SK-N-SH (cell line): ENCODE data around the gene XPR1. TPM values are rescaled to one million over a fixed set of nuclear protein-coding genes. Genes with fewer than 3 reads are reported as not detected.
A peak's percentile ranks its signal among the peaks of the same experiment; 100 is the strongest.

Source experiments
- CTCF ChIA-PET: fragments of 300-600, 350-600 bp; formaldehyde crosslinking; extraction: SDS; loops from one replicate; lab custom pipeline; 2021; lab: Yijun Ruan, JAX
- POLR2A ChIA-PET: fragments of 350-600 bp; sonication (Branson Sonifier 250); formaldehyde crosslinking; extraction: SDS; loops from one replicate; lab custom pipeline; 2020; ENCODE audit warnings: antibody characterized with exemption, inconsistent platforms; lab: Yijun Ruan, JAX
- DNase-seq: peaks from one replicate; pipeline ENCODE4 v3.0.0; 2012
- H2AFZ ChIP-seq: fragments of 200-600 bp; sonication (generic); 2 replicates; pipeline ENCODE4 v1.8.1; 2016; ENCODE audit warnings: antibody characterized with exemption, mild to moderate bottlenecking, low read depth
- H3F3A ChIP-seq: fragments of 200-600 bp; sonication (generic); replicated peaks from 2 replicates; pipeline ENCODE3; 2016; ENCODE audit warnings: antibody characterized with exemption, mild to moderate bottlenecking; ENCODE audit not compliant: insufficient read depth
- H3K27ac ChIP-seq, 2 experiments: fragments of 200-500 bp in 1 of 2; fragments of 200-600 bp in 1 of 2; sonication (Bioruptor generic) in 1 of 2; sonication (generic), shearing (Covaris generic) in 1 of 2; 2 replicates each; pipeline versions ENCODE4 v1.5.1 to v1.6.1; 2014 to 2016; ENCODE audit warnings: low read depth in 2 of 2, inconsistent platforms in 1 of 2, low read length in 1 of 2, mild to moderate bottlenecking in 1 of 2, mixed read lengths in 1 of 2
- H3K27me3 ChIP-seq: fragments of 200-600 bp; sonication (generic), shearing (Covaris generic); 2 replicates; pipeline ENCODE4 v1.6.1; 2016; ENCODE audit warnings: mixed run types; ENCODE audit not compliant: insufficient read depth
- H3K36me3 ChIP-seq, 2 experiments: fragments of 200-500 bp in 1 of 2; fragments of 200-600 bp in 1 of 2; sonication (Bioruptor generic) in 1 of 2; sonication (generic) in 1 of 2; replicated peaks in 1 of 2; 2 replicates each; pipeline versions ENCODE3 to v1.5.1; 2014 to 2016; ENCODE audit warnings: low read length in 1 of 2, mild to moderate bottlenecking in 1 of 2; ENCODE audit not compliant: insufficient read depth in 2 of 2, control insufficient read depth in 1 of 2
- H3K4me1 ChIP-seq, 2 experiments: fragments of 200-500 bp in 1 of 2; fragments of 200-600 bp in 1 of 2; sonication (Bioruptor generic) in 1 of 2; sonication (generic), shearing (Covaris generic) in 1 of 2; 2 replicates each; pipeline versions ENCODE4 v1.5.1 to v1.6.1; 2014 to 2016; ENCODE audit warnings: low read depth in 1 of 2, low read length in 1 of 2, mixed run types in 1 of 2; ENCODE audit not compliant: insufficient read depth in 2 of 2, control insufficient read depth in 1 of 2
- H3K4me2 ChIP-seq: fragments of 200-600 bp; sonication (generic), shearing (Covaris generic); 2 replicates; pipeline ENCODE4 v1.6.1; 2017; ENCODE audit warnings: mixed run types
- H3K4me3 ChIP-seq, 2 experiments: fragments of 200-500 bp in 1 of 2; fragments of 200-600 bp in 1 of 2; sonication (Bioruptor generic) in 1 of 2; sonication (generic), shearing (Covaris generic) in 1 of 2; 2 replicates each; pipeline versions ENCODE4 v1.5.1 to v1.8.1; 2014 to 2016; ENCODE audit warnings: low read depth in 2 of 2, inconsistent platforms in 1 of 2, low read length in 1 of 2, mild to moderate bottlenecking in 1 of 2, mixed read lengths in 1 of 2, moderate library complexity in 1 of 2
- H3K79me2 ChIP-seq: fragments of 200-600 bp; sonication (generic); 2 replicates; pipeline ENCODE4 v1.8.1; 2017; ENCODE audit warnings: mild to moderate bottlenecking; ENCODE audit not compliant: insufficient read depth
- H3K9ac ChIP-seq: fragments of 200-600 bp; sonication (generic); 2 replicates; pipeline ENCODE4 v1.6.1; 2017; ENCODE audit warnings: mixed run types
- H3K9me2 ChIP-seq: fragments of 200-600 bp; sonication (generic); 2 replicates; pipeline ENCODE4 v1.6.1; 2017; ENCODE audit warnings: mixed run types
- H3K9me3 ChIP-seq: fragments of 200-600 bp; sonication (generic); 2 replicates; pipeline ENCODE4 v1.6.1; 2017; ENCODE audit warnings: mixed run types, mild to moderate bottlenecking, moderate library complexity
- H4K20me1 ChIP-seq: fragments of 200-600 bp; sonication (generic); 2 replicates; pipeline ENCODE4 v1.6.1; 2017; ENCODE audit warnings: mild to moderate bottlenecking, mixed run types; ENCODE audit not compliant: insufficient read depth
- CHD2 ChIP-seq: fragments of 150-350 bp; IDR thresholded peaks from 2 replicates; pipeline ENCODE4 v1.6.1; 2018; ENCODE audit warnings: low read length; ENCODE audit not compliant: partially characterized antibody
- EP300 ChIP-seq, 2 experiments: IDR thresholded peaks; 2 replicates each; pipeline versions ENCODE4 v1.4.0 to v1.6.1; 2012; ENCODE audit warnings: borderline replicate concordance in 1 of 2, low read depth in 1 of 2, low read length in 1 of 2
- EZH2phosphoT487 ChIP-seq: fragments of 200-600 bp; sonication (generic); IDR thresholded peaks from 2 replicates; pipeline ENCODE4 v1.6.1; 2017; ENCODE audit warnings: low read depth, mixed run types, mild to moderate bottlenecking, antibody characterized with exemption, moderate library complexity, borderline replicate concordance
- FOSL2 ChIP-seq: IDR thresholded peaks from 2 replicates; pipeline ENCODE4 v1.4.0; 2012; ENCODE audit warnings: low read depth, mild to moderate bottlenecking, moderate library complexity, borderline replicate concordance
- FOXM1 ChIP-seq: IDR thresholded peaks from 2 replicates; pipeline ENCODE4 v1.4.0; 2012; ENCODE audit warnings: low read depth, mild to moderate bottlenecking
- NFIC ChIP-seq: IDR thresholded peaks from 2 replicates; pipeline ENCODE4 v1.4.0; 2012; ENCODE audit warnings: borderline replicate concordance
- NRF1 ChIP-seq: IDR thresholded peaks from 2 replicates; pipeline ENCODE4 v1.6.1; 2012; ENCODE audit warnings: low read depth, mild to moderate bottlenecking, low read length
- RAD21 ChIP-seq: IDR thresholded peaks from 2 replicates; pipeline ENCODE4 v1.6.1; 2012; ENCODE audit warnings: mild to moderate bottlenecking, low read length
- RCOR1 ChIP-seq: fragments of 150-350 bp; IDR thresholded peaks from 2 replicates; pipeline ENCODE4 v1.6.1; 2017; ENCODE audit warnings: antibody characterized with exemption, low read length
- REST ChIP-seq: IDR thresholded peaks from 2 replicates; pipeline ENCODE4 v1.6.1; 2012; ENCODE audit warnings: mild to moderate bottlenecking, low read depth, low read length, moderate library complexity
- SIN3A ChIP-seq: IDR thresholded peaks from 2 replicates; pipeline ENCODE4 v1.6.1; 2012; ENCODE audit warnings: low read depth, mild to moderate bottlenecking, low read length, moderate library complexity, borderline replicate concordance
- TAF1 ChIP-seq: IDR thresholded peaks from 2 replicates; pipeline ENCODE4 v1.6.1; 2012; ENCODE audit warnings: low read depth, mild to moderate bottlenecking, low read length, moderate library complexity, borderline replicate concordance
- TCF12 ChIP-seq: IDR thresholded peaks from 2 replicates; pipeline ENCODE4 v1.4.0; 2012
- TEAD4 ChIP-seq: IDR thresholded peaks from 2 replicates; pipeline ENCODE4 v1.4.0; 2012; ENCODE audit warnings: mild to moderate bottlenecking, borderline replicate concordance; ENCODE audit not compliant: insufficient read depth
- YY1 ChIP-seq: IDR thresholded peaks from 2 replicates; pipeline ENCODE4 v1.4.0; 2012; ENCODE audit warnings: low read depth, mild to moderate bottlenecking
- WGBS: methylation state at CpG from one replicate; pipeline ENCODE4 v1.1.6; 2017; ENCODE audit warnings: low lambda C conversion rate; 5-methylcytosine and 5-hydroxymethylcytosine counted together
- polyA plus RNA-seq, 3 experiments: library from polyadenylated mRNA; depleted of rRNA; stranded (reverse); fragments of >200 nt; gene quantifications; 2 replicates each; pipeline ENCODE4 v1.2.3, GENCODE V29; 2012
- TF ChIP-seq, protein P1 (sequence below): fragments of 200-600 bp; sonication (generic); IDR thresholded peaks from 2 replicates; pipeline ENCODE4 v1.6.1; 2017; ENCODE audit warnings: antibody characterized with exemption, mild to moderate bottlenecking, moderate library complexity
- TF ChIP-seq, protein P2 (sequence below): IDR thresholded peaks from 2 replicates; pipeline ENCODE4 v1.4.0; 2012; ENCODE audit warnings: low read depth, borderline replicate concordance

Gene XPR1
- polyA plus RNA-seq, 1 of the 3 experiments (the other 2 are of a cell fraction) = 7.9 TPM

GRCh38 chr1:180907313-180908055 is 275.7 kb downstream of the XPR1 start:
- peak; percentile 7 for DNase-seq
- H4K20me1 ChIP-seq = no peaks in the 10 kb centered on the region
- no peaks in the 10 kb centered on the region for H3K79me2 ChIP-seq
- H3K27me3 ChIP-seq = no peaks in the 10 kb centered on the region
- H3K36me3 ChIP-seq = no peaks in the 10 kb centered on the region
- H2AFZ ChIP-seq = no peak overlapping the region
- ChIA-PET POLR2A (no interaction called here), CTCF (interaction anchor here (1.8 to 1.9 kb wide), 2 partner anchors 26 to 235 kb away, joined by 4 to 6 read pairs; no protein-coding TSS in a partner anchor)
- no peak overlapping the region for H3K4me3 ChIP-seq
- H3K4me2 ChIP-seq = no peak overlapping the region
- TF ChIP-seq YY1 (no peak), EP300 (IDR thresholded peaks at IDR 0.05; ENCODE audit: borderline replicate concordance in 1 of 2, low read depth in 1 of 2, low read length in 1 of 2) (no peak), SIN3A (no peak), FOXM1 (no peak), RAD21 (no peak), NFIC (no peak), CHD2 (no peak), TCF12 (no peak)
- TF ChIP-seq, protein P1, sequence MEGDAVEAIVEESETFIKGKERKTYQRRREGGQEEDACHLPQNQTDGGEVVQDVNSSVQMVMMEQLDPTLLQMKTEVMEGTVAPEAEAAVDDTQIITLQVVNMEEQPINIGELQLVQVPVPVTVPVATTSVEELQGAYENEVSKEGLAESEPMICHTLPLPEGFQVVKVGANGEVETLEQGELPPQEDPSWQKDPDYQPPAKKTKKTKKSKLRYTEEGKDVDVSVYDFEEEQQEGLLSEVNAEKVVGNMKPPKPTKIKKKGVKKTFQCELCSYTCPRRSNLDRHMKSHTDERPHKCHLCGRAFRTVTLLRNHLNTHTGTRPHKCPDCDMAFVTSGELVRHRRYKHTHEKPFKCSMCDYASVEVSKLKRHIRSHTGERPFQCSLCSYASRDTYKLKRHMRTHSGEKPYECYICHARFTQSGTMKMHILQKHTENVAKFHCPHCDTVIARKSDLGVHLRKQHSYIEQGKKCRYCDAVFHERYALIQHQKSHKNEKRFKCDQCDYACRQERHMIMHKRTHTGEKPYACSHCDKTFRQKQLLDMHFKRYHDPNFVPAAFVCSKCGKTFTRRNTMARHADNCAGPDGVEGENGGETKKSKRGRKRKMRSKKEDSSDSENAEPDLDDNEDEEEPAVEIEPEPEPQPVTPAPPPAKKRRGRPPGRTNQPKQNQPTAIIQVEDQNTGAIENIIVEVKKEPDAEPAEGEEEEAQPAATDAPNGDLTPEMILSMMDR = no peak
- TF ChIP-seq, protein P2, sequence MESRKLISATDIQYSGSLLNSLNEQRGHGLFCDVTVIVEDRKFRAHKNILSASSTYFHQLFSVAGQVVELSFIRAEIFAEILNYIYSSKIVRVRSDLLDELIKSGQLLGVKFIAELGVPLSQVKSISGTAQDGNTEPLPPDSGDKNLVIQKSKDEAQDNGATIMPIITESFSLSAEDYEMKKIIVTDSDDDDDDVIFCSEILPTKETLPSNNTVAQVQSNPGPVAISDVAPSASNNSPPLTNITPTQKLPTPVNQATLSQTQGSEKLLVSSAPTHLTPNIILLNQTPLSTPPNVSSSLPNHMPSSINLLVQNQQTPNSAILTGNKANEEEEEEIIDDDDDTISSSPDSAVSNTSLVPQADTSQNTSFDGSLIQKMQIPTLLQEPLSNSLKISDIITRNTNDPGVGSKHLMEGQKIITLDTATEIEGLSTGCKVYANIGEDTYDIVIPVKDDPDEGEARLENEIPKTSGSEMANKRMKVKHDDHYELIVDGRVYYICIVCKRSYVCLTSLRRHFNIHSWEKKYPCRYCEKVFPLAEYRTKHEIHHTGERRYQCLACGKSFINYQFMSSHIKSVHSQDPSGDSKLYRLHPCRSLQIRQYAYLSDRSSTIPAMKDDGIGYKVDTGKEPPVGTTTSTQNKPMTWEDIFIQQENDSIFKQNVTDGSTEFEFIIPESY = no peak
- H3K27ac ChIP-seq = no peak overlapping the region
- H3K9me3 ChIP-seq = no peaks in the 10 kb centered on the region
- no peaks in the 10 kb centered on the region for H3K4me1 ChIP-seq
- no peaks in the 10 kb centered on the region for H3K9me2 ChIP-seq
- H3F3A ChIP-seq = no peaks in the 10 kb centered on the region
- 86% methylated on average over 10 of the region's 10 CpGs for WGBS
- H3K9ac ChIP-seq = no peak overlapping the region

DNA sequence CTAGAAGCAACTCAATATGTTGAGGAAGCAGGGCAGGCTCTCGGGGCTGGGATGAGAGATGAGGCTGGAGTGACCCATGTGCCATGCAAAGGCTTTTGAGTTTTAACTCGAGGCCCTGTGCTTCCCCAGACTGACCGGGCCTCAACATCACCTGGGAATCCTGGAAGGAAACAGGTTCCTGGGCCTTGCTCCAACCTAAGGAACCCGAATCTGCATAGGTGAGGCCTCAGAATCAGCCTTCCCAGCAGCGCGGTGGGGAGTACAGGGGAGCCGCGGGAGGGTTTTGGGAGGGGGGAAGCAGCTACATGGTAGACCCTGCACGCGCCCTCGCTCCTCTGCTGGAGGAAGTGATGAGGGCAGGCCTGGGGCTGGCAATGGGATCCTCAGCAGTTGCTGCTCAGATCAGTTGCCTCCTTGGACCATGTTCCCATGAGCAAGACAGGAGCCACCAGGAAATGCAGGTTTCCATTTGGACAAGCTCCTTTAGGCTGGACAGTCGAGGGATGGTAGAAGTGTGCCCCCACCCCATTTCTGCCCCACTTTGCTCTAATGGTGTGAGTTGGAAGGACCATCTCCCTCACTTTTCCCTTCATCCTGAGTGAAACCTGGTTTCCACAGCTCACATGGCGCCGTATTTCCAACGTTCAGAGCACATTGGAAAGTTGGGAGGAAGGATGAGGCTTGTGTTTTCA is 276.4 kb downstream of the XPR1 start:
- Histone ChIP-seq H3K9ac (no peak overlapping the region), H4K20me1 (no peaks in the 10 kb centered on the region), H2AFZ (no peak overlapping the region), H3F3A (no peaks in the 10 kb centered on the region), H3K9me3 (no peaks in the 10 kb centered on the region), H3K4me1 (no peaks in the 10 kb centered on the region), H3K27me3 (no peaks in the 10 kb centered on the region), H3K4me2 (no peak overlapping the region), H3K36me3 (no peaks in the 10 kb centered on the region), H3K9me2 (no peaks in the 10 kb centered on the region), H3K79me2 (no peaks in the 10 kb centered on the region), H3K27ac (no peak overlapping the region), H3K4me3 (no peak overlapping the region)
- 83% methylated on average over 15 of the region's 15 CpGs for WGBS
- ChIA-PET POLR2A (no interaction called here), CTCF (interaction anchor here (1.8 to 1.9 kb wide), 2 partner anchors 27 to 234 kb away, joined by 4 to 6 read pairs; no protein-coding TSS in a partner anchor)
- peak; percentile 14 for DNase-seq
- no peak for TF ChIP-seq NRF1
- no peak for TF ChIP-seq CHD2
- TF ChIP-seq FOXM1 = no peak
- no peak for TF ChIP-seq EZH2phosphoT487
- no peak for TF ChIP-seq REST
- no peak for TF ChIP-seq FOSL2
- TF ChIP-seq RCOR1 = no peak
- no peak for TF ChIP-seq TEAD4
- TF ChIP-seq YY1 = no peak
- TF ChIP-seq TAF1 = no peak
